Measurements from ENCODE around the gene NRAS. TPM values are rescaled to one million over a fixed set of nuclear protein-coding genes. Genes with fewer than 3 reads are reported as not detected.

Gene NRAS
- total RNA-seq, 4 donors from 2014 or later = 12.1 to 20.9 (median 14.7) TPM

GRCh38 chr1:114694540-114695310 is 21.8 kb downstream of the NRAS start:
- intact Hi-C loops (cut with DNase I) = no loop called here
- no peak overlapping the region for H3K27ac ChIP-seq (replicated peaks in 1 of 4)
- WGBS = 83% methylated on average over 9 of the region's 9 CpGs
- H3K9me3 ChIP-seq = no peaks in the 10 kb centered on the region
- no peaks in the 10 kb centered on the region for H3K36me3 ChIP-seq
- TF ChIP-seq POLR2A (IDR thresholded peaks at IDR 0.05; ENCODE audit: low read depth) (no peak), EP300 (IDR thresholded peaks at IDR 0.05) (no peak), POLR2AphosphoS5 (IDR thresholded peaks at IDR 0.05) (no peak), CTCF (IDR thresholded peaks at IDR 0.05) (no peak)
- no peak overlapping the region for H3K4me3 ChIP-seq
- peaks cover 0 to 14% (median 0%) of the 10 kb centered on the region in 4 donors for H3K27me3 ChIP-seq
- H3K4me1 ChIP-seq = no peaks in the 10 kb centered on the region
- no peak for DNase-seq (ENCODE audit: extremely low spot score)

DNA sequence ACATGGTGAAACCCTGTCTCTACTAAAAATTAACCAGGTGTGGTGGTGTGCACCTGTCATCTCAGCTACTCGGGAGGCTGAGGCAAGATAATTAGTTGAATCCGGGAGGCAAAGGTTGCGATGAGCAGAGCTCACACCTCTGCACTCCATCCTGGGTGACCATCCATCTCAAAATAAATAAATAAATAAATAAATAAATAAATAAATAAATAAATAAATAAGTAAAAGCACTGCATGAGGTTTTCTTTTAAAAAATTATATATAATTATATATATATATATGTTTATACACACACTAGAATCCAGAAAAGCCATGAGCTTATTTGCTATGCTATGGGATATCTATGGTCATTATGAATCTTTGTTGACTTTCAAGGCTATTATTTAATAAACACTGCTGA is 23.6 kb downstream of the NRAS start:
- 92% methylated on average over 3 of the region's 3 CpGs for WGBS
- intact Hi-C loops (cut with DNase I) = no loop called here
- TF ChIP-seq POLR2AphosphoS5 (IDR thresholded peaks at IDR 0.05) (no peak), CTCF (IDR thresholded peaks at IDR 0.05) (no peak), EP300 (IDR thresholded peaks at IDR 0.05) (no peak), POLR2A (IDR thresholded peaks at IDR 0.05; ENCODE audit: low read depth) (no peak)

GRCh38 chr1:114691061-114691460 is 25.5 kb downstream of the NRAS start:
- Histone ChIP-seq H3K27me3 (peaks cover 0 to 23% (median 0%) of the 10 kb centered on the region in 4 donors), H3K4me1 (no peaks in the 10 kb centered on the region), H3K36me3 (no peaks in the 10 kb centered on the region), H3K4me3 (no peak overlapping the region), H3K27ac (replicated peaks in 1 of 4) (no peak overlapping the region), H3K9me3 (no peaks in the 10 kb centered on the region)
- TF ChIP-seq POLR2A (IDR thresholded peaks at IDR 0.05; ENCODE audit: low read depth) = no peak
- no peak for TF ChIP-seq CTCF (IDR thresholded peaks at IDR 0.05)
- no peak for TF ChIP-seq EP300 (IDR thresholded peaks at IDR 0.05)
- TF ChIP-seq POLR2AphosphoS5 (IDR thresholded peaks at IDR 0.05) = no peak
- no peak for DNase-seq (ENCODE audit: extremely low spot score)
- intact Hi-C loops (cut with DNase I) = no loop called here
- 83% methylated on average over 2 of the region's 2 CpGs for WGBS

More for the DNA sequence above, 23.6 kb downstream of the NRAS start:
- no peaks in the 10 kb centered on the region for H3K4me1 ChIP-seq
- peaks cover 0 to 23% (median 0%) of the 10 kb centered on the region in 4 donors for H3K27me3 ChIP-seq
- no peak overlapping the region for H3K27ac ChIP-seq (replicated peaks in 1 of 4)
- H3K9me3 ChIP-seq = no peaks in the 10 kb centered on the region
- no peak for DNase-seq (ENCODE audit: extremely low spot score)
- H3K36me3 ChIP-seq = no peaks in the 10 kb centered on the region
- H3K4me3 ChIP-seq = no peak overlapping the region

DNA sequence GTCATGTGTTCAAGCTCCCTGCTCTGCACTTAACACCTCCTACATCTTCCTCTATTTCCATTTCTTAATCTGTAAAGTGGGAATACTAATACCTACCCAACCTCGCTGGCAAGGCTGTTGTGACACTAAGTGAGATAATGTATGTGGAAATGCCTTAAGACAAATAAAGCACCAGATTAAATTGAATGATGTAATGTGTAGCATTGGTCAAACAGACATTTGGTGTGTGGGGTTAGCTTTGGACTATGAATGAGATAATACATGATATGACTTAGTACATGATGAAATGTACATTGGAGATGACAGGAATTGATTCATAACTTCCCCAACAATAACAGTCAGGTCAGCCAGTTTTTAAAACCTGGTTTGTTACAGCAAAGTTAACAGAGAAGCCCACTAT is 26.4 kb downstream of the NRAS start:
- Histone ChIP-seq H3K27me3 (peaks cover 0 to 23% (median 0%) of the 10 kb centered on the region in 4 donors), H3K9me3 (no peaks in the 10 kb centered on the region), H3K27ac (replicated peaks in 1 of 4) (no peak overlapping the region), H3K4me1 (no peaks in the 10 kb centered on the region), H3K36me3 (no peaks in the 10 kb centered on the region), H3K4me3 (no peak overlapping the region)
- WGBS = 75% methylated on average over 1 of the region's 1 CpG
- intact Hi-C loops (cut with DNase I) = no loop called here
- TF ChIP-seq CTCF (IDR thresholded peaks at IDR 0.05) (no peak), EP300 (IDR thresholded peaks at IDR 0.05) (no peak), POLR2AphosphoS5 (IDR thresholded peaks at IDR 0.05) (no peak), POLR2A (IDR thresholded peaks at IDR 0.05; ENCODE audit: low read depth) (no peak)
- DNase-seq (ENCODE audit: extremely low spot score) = no peak

Measured in esophagus muscularis mucosa (tissue), 4 donors.